Activated CD8-positive, alpha-beta memory T cell treated with anti-CD3 and anti-CD28 coated beads, Interleukin-2, amount 50 U/mL, for 1 hour (primary cell): ENCODE data around the gene SUPT20H.
"Not testable (repeated sequence)": the region's sequence is repeated elsewhere in the genome, so short reads cannot be mapped to it uniquely, and the experiment has no call there.

Source experiments
- DNase-seq: peaks from one replicate; pipeline ENCODE4 v3.0.0-alpha.2; 2020; ENCODE audit errors: extremely low read depth

Gene SUPT20H

DNA sequence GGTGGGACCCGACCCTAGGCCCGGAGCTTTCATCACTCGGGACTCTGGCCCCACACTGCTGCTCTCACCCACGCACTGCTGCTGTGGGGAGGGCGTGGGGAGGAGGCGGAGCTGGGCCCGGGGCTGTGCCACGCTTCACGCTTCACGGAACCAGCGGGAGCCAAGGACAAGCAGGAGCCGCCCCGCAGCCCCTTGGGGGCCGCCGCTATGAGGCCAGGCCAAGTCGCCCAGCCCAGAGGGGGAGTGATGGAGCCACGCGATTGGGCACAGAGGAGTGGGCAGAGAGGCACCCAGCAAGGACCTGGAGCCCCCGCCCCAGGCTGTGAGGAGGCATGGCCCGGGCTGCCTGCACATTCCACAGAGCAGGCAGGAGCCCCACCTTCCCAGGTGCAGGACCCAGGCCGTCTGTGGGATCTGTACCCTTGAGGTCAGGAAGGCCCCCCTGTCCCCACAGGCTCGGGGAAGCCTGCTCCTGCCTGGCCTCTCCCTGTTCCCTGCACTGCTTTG is 10.2 kb upstream of the SUPT20H start:
- DNase-seq: no peak

DNA sequence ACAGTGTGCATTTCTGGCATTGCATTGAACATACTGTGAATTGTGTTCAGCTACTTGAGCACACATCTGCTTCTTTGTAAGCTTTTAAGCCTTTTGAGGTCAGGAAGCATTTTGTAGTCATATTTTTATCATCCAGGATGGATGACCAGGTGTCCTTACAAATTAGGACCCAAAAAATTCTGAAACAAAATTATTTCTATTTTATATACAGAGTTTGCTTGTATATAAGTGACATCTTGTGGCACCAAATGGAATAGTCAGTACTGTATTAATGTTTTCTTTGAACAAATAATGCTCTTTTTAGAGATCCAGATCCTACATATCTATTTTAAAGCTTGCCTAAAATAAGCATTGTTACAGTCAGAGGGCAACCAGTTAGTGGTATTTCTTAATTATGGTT is 9.5 kb upstream of the SUPT20H start:
- DNase-seq: no peak

DNA sequence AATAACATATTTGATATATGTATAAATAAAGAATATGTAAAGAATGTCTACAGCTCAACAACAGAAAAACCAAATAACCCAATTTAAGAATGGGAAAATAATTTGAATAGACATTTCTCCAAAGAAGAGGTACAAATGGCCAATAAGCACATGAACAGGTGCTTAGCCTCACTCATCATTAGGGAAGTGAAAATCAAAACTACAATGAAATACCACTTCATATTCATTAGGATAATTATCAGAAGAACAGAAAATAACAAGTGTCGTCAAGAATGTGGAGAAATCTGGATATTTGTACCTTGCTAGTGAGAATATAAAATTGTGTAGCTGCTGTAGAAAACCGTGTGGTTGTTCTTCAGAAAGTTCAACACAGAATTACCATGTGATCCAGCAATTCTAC is 8.4 kb upstream of the SUPT20H start:
- no peak for DNase-seq

DNA sequence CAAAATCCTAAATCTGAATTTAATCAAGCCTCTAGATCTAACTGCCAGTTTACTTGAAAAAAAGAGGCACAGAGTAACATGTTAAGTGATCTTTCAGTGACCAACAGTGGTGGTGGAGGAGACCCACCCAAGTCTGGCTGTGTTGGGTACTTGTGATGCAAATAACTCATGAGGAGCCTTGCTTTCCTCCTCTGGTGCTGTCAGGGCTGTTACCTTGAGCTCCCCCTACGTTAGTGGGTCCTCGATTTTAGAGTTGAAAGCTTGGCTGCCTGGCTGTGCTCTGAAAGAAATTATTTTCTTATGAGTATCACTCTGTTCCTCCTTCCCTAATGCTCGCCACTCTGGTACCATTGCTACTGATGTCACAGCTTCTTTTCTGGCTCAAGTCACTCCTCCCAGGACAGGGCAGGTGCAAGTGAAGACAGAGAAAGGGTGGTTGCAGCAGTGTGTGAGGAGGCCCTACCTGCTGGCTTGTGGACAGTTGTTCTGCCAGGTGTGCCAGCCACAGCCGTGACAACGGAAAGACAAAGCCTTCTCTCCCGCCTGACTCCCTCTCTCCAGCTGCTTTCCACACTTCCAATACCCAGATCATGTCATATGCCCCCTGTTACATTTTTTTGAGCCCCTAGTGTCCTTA is 6.5 kb upstream of the SUPT20H start:
- no peak for DNase-seq

DNA sequence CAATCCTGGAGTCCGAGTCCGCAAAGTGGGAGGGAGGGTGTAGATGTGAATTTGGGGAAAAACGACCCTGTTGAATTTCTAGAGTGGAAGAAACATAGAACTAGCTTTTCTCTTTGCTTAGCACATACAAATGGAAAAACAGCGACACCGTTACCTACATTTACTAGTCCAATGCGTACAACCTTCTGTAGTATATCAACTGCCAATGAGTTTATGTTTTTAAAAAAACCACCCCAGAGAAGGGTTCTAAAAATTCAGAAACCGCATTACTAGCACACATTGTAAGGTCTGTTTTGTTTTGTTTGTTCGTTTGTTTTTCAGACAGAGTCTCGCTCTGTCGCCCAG is 332 bp upstream of the SUPT20H start:
- no peak for DNase-seq

DNA sequence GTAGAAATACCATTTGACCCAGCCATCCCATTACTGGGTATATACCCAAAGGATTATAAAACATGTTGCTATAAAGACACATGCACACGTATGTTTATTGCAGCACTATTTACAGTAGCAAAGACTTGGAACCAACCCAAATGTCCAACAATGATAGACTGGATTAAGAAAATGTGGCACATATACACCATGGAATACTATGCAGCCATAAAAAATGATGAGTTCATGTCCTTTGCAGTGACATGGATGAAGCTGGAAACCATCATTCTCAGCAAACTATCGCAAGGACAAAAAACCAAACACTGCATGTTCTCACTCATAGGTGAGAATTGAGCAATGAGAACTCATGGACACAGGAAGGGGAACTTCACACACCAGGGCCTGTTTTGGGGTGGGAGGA is 3.3 kb downstream of the SUPT20H start:
- DNase-seq: not testable (repeated sequence)

DNA sequence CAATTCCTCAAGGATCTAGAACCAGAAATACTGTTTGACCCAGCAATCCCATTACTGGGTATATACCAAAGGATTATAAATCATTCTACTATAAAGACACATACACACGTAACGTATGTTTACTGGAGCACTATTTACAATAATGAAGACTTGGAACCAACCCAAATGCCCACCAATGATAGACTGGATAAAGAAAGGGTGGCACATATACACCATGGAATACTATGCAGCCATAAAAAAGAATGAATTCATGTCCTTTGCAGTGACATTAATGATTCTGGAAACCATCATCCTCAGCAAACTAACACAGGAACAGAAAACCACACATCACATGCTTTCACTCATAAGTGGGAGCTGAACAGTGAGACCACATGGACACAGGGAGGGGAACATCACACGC is 6.4 kb downstream of the SUPT20H start:
- not testable (repeated sequence) for DNase-seq

DNA sequence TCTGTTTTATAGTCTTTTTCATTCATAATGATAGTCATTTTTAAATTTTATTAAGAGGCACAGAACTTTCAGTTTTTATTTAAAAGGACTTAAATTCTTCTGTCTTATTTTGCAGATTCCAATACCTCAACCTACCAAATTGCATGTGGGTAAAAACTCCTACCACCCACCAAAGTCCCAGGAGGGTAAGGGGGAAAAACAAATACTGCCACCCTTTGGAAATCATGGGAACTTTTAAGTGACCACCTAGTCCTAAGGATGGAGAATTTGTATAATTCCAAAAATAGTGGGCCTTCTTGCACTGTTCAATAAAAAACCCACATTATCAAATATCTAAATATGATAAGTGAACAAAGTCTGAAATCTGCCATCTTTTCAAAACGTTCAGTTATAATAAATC is 9.7 kb downstream of the SUPT20H start:
- no peak for DNase-seq

DNA sequence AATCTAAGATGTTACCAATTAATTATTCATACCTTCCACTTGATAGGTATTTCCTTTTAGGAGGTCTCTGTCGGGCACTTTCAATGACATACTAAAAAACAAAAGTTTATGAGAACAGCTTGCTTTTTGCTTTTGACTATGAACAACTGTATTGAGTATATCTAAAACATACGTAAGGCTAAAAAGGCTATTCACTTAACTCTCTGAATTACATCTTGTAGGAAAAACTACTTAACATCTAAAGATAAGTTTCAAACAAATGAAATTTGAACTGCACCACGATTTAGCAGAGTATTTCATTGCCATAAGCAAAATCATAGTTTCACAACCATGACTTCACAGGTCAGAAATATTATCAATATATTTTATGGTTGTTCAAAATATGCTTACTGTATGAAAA is 11.6 kb downstream of the SUPT20H start:
- DNase-seq: no peak

DNA sequence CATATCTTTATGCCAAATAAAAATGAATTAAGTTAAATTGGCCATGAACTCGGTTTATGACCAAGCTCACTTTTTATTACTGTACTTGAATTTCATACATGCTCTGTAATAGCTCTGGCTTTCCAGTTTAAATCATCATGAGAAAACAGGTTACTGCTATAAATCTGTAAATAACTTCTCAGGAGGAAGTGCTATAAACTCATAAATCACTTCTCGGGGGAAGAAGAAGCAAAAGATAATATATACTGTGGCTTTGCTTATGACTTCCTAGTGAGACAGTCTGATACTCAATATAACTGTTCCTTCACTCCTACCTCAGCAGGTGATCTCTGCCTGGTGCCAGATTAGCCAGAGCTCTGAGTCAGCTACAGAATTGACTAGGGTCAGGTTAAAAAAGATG is 12.5 kb downstream of the SUPT20H start:
- no peak for DNase-seq

DNA sequence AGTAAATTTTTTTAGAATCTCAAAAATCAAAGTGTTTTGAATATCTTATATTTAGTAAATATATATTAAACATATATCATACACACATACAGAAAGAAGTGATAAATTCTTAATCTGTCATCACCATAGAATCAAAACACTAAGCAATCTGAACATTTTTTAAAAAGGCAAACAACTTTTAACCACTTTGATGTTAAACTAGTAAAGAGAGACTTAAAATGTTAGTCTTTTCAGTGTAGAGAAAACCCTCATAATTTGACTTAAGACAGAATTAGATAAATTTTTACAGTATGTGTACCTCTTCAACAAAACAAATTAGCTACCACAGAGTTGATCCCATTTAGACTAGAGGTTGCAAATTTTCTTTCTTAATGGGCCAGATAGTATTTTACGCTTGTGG is 13.4 kb downstream of the SUPT20H start:
- DNase-seq: no peak

DNA sequence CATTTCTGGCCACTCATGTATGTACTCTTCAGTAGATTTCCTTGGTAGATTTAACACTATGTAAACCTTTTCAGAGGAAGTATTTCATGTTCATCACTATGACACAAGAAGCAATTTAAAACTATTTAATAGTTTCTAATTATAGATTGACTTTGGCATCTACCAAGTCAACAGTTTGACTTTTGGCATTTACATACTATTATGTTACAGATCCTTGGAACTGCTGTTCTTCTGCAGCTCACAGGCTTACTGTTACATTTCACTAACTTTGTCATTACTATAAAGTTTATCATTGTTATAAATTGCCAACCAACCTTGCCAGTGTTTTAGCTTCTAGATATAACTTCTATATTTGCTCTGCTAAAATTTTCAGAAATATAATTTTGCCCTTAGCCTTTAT is 18.7 kb downstream of the SUPT20H start:
- DNase-seq: no peak

DNA sequence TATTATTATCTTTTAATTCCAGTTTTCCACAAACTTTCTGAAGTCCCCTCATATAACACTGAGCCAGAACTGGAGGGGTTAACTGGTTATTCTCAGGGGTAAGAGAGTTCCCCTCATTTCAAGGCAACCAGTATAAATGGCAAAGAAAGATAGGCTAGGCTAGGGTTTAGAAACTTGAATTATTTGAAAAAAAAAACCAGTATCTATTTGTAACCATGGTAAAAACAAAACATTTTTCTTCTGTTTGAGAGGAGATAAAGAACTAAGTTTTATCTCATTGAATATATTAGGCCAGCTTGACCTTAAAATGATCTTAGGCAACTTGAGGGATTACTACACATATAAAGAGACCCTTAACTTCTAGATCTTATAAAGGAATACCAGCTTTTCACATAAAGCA is 19.6 kb downstream of the SUPT20H start:
- no peak for DNase-seq

DNA sequence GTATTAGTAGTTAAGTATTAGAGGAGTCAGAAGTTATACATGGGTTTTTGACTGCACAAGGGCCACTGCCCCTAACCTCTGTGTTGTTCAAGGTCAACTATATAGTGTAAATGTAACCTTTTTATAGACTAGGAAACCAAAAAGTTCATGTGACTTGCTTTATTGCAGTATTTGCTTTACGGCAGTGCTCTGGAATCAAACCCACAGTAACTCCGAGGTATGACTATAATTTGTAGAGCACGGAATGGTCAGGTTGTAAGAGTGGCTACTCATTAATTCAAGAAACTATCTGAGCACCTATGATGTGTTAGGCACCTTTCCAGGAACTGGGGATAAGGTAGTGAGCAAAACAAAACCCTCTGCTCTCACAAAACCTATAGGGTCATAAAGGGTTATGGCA is 22.2 kb downstream of the SUPT20H start:
- DNase-seq: no peak

DNA sequence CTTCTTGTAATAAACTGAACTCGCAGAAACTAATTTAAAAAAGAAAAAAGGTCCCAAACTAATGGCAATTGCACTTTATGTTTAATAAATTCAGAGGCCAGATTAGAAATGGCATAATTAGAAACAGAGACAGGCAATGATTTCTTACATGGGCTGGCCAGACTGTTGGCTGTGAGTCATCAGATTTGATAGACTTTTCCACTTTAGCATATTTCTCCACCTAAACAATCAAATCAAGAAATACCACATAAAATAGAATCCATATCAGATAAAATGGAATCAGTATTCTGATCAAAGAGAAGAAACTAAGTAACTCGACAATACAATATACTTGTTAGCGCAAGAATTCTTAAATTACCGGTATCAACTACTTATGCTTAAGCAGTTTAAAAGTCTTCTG is 29.9 kb downstream of the SUPT20H start:
- no peak for DNase-seq

DNA sequence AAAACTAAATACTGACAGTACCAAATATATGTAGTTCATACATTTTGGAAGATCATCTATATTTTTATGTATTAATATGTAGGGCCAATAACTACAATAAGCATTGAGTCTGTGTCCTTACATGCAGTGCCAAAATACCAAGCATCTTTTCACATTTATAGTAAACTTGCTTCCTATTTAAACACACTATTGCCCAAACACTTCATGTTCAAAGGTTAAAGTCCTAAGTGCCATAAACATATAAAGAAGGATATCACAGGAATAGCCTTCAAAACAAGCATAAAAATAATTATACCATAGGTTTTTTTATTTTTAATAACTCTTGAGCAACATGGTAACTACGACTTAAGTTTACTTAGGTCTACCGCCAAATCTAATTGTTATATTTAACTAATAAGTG is 31.8 kb downstream of the SUPT20H start:
- no peak for DNase-seq

DNA sequence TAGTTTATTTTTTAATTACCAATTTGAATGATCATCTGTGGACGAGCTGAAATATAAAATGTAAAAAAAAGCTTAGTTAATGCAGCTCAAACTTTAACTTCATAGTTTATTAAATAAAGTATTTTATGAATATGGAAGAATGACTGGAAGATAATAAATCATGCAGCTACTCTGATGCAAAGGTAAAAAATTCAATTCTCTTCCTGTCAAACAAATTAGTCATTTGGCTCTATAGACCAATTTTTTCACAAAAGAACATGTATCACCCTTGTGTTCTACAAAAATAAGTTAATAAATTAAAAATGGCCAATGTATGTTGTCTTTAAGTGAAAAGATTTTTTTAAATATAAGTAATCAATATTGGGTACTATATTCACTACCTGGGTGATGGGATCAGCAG is 32.7 kb downstream of the SUPT20H start:
- no peak for DNase-seq

DNA sequence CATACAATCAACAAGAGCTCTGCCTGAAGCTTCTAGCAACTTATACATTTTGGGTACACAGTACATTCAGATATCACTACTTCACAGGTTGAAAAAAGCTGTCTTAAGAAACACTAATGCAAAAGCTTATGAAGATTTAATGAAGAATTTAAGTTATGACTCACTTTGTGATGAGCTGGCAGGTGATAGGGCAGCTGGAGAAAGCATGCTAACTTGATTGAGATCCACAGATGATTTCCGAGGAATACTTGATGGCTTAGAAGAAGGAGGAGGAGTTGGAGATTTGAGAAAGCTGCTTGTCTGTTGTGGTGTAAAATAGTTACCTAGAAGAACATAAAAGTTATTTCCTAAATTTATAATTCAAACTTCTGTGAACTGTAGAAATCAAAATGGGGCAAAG is 35.6 kb downstream of the SUPT20H start:
- no peak for DNase-seq

DNA sequence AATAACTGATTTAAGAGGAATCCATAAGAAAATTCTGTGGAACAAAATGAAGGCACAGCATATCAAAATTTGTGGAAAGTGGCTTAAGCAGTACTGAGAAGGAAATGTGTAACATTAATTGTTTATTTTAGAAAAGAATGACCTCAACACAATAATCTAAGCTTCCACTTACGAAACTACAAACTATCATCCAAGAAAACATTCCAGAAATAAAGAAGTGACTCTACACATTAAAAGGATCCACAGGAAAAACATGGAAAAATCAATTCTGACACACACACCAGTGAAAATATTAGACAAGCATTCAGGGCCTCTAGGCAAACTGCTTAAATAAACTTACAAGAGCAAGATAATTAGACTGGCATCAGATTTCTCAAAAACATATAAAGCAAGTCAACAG is 44.9 kb downstream of the SUPT20H start:
- no peak for DNase-seq

DNA sequence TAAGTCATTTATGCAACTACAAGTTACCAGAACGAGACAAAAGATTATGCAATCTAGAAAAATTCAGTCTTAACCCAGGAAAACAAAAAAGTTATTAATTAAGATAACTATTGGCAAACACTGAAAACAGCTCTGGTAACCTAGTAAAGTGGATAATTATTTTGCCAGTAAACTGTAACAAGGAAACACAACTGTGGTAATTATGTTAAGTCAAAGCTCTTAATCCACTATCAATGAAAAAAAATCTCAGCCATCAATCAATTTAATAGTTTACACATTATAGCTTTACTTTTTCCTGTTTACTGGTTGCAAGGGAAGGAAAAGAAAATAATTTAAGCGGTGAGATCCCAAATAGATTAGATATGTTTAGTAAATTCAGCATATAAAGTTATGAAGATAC is 47.7 kb downstream of the SUPT20H start:
- no peak for DNase-seq

DNA sequence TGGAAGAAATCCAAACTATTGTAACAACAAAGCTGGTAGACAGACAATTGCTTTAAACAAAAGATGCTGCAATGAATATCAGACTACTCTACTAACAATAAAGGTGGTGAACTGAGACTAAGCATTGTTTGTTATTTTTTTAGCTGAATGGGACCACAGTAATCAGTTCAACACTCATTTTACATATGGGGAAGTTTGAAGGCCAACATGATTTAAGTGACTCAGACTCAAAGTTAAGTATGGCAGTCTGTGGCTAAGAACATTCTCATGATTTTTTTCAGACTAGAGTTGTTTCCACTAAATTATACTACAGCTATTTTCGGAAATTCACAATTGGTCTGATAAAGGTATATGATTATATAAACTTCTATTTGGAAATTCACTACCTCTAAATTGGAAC is 48.5 kb downstream of the SUPT20H start:
- DNase-seq: no peak

DNA sequence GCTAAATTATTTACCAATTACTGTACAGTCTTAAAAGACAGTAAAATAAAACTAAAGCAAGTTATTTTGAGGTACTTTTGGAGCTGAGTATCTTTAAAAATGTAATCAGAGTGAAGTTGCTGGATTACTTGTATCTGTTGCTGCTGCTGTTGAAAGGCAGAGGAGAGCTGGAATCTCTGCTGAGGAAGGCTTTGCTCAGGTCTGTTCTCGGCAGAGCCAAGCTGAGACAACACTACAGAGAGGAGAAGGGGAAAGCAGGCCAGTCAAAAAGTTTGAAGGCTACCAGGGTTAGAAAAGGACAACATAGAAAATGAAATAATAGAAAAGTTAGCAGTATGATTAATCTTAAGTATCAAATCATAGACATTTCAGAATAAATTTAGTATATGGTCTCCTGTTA is 49.1 kb downstream of the SUPT20H start:
- DNase-seq: no peak

DNA sequence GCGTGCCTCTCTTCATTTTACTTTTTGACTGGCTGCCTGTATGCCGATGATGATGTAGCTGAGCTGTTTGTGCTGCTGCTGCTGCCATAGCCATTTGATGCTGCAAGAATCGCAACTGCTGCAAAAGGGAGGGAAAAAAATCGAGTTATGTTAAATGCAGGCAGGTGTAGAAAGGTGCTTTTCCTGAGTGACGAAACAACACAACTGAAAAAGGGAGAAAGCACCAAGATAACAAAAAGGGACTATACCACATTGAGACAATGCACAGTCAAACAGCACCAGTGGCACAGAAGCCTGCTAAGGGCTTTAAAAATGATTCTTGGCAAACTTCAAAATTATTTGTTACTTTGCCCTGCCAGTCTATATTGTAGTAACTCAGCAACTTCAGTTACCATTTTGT is 49.8 kb downstream of the SUPT20H start:
- DNase-seq: no peak

DNA sequence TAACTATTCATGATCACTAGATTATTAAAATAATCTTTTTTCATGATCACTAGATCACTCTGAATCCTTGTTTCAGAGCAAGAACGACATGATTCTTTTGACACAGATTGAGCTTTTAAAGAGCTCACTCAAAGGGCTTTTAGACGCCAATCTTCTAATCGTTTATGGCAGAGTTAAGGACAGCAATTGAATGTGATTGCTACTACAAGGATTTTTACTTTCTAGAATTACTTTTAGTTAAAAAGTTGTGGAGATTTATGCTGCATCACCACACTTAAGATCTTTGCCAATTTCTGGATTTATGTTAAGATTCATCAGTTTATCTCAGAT is 57.6 kb downstream of the SUPT20H start:
- no peak for DNase-seq
